CD14-positive monocyte (primary cell): ENCODE data around the gene SLCO4C1. TPM values are rescaled to one million over a fixed set of nuclear protein-coding genes. Genes with fewer than 3 reads are reported as not detected.
A peak's percentile ranks its signal among the peaks of the same experiment; 100 is the strongest.

ENCODE experiments used
- DNase-seq, 3 donors: peaks; one replicate each; pipeline ENCODE4 v3.0.0-alpha.2; 2011 to 2022
- H2AFZ ChIP-seq: 2 replicates; pipeline ENCODE4 v1.6.0; 2012; ENCODE audit warnings: mild to moderate bottlenecking, low read depth, low read length, inconsistent platforms; ENCODE audit not compliant: insufficient read depth, poor library complexity, severe bottlenecking
- H3K27ac ChIP-seq, 2 donors: 1 replicate in 1 of 2; 2 replicates in 1 of 2; pipeline ENCODE4 v1.5.1; 2012 to 2013; ENCODE audit warnings: low read length in 2 of 2, control low read depth in 1 of 2, inconsistent platforms in 1 of 2, low read depth in 1 of 2, mild to moderate bottlenecking in 1 of 2
- H3K27me3 ChIP-seq, 2 donors: one replicate each; pipeline versions ENCODE4 v1.6.0 to v1.6.1; 2011 to 2013; ENCODE audit warnings: low read length in 2 of 2; ENCODE audit not compliant: control insufficient read depth in 2 of 2, insufficient read depth in 2 of 2
- H3K36me3 ChIP-seq, 2 donors: replicated peaks in 1 of 2; 1 replicate in 1 of 2; 2 replicates in 1 of 2; pipeline versions ENCODE4 v1.5.1 to v1.6.1; 2012 to 2013; ENCODE audit warnings: low read length in 2 of 2, control low read depth in 1 of 2, inconsistent platforms in 1 of 2, mild to moderate bottlenecking in 1 of 2; ENCODE audit not compliant: insufficient read depth in 2 of 2, control insufficient read depth in 1 of 2
- H3K4me1 ChIP-seq, 2 donors: 1 replicate in 1 of 2; 2 replicates in 1 of 2; pipeline versions ENCODE4 v1.5.1 to v1.6.1; 2012 to 2013; ENCODE audit warnings: low read length in 2 of 2, control low read depth in 1 of 2, inconsistent platforms in 1 of 2, mild to moderate bottlenecking in 1 of 2, moderate library complexity in 1 of 2; ENCODE audit not compliant: insufficient read depth in 2 of 2, control insufficient read depth in 1 of 2
- H3K4me2 ChIP-seq: replicated peaks from 2 replicates; pipeline ENCODE3; 2012; ENCODE audit warnings: low read length, moderate library complexity, mild to moderate bottlenecking; ENCODE audit not compliant: poor library complexity, severe bottlenecking; ENCODE audit errors: extremely low read depth
- H3K4me3 ChIP-seq, 3 experiments: fragments of 200-600 bp in 1 of 3; sonication (generic) in 1 of 3; replicated peaks in 1 of 3; 1 replicate in 2 of 3; 2 replicates in 1 of 3; pipeline ENCODE4 v1.5.1; 2011 to 2013; ENCODE audit warnings: low read length in 3 of 3, mild to moderate bottlenecking in 3 of 3, control low read depth in 2 of 3, low read depth in 2 of 3, inconsistent platforms in 1 of 3, moderate library complexity in 1 of 3
- H3K79me2 ChIP-seq: 2 replicates; pipeline ENCODE4 v1.6.0; 2012; ENCODE audit warnings: mild to moderate bottlenecking, control low read depth, inconsistent platforms, low read length, moderate library complexity; ENCODE audit not compliant: insufficient read depth
- H3K9ac ChIP-seq: 2 replicates; pipeline ENCODE4 v1.6.0; 2017; ENCODE audit warnings: low read length, mild to moderate bottlenecking; ENCODE audit not compliant: insufficient read depth, poor library complexity, severe bottlenecking
- H3K9me3 ChIP-seq, 2 donors: replicated peaks in 1 of 2; 1 replicate in 1 of 2; 2 replicates in 1 of 2; pipeline versions ENCODE4 v1.5.1 to v1.6.1; 2012 to 2013; ENCODE audit warnings: low read length in 2 of 2, control low read depth in 1 of 2; ENCODE audit not compliant: control insufficient read depth in 1 of 2, insufficient read depth in 1 of 2
- H4K20me1 ChIP-seq: 2 replicates; pipeline ENCODE4 v1.6.0; 2012; ENCODE audit warnings: mild to moderate bottlenecking, low read length, control low read depth, moderate library complexity; ENCODE audit not compliant: insufficient read depth
- H3K27ac Mint-ChIP-seq, 7 donors: one replicate each; pipeline ENCODE4 v1.8.0; 2020; ENCODE audit warnings: mild to moderate bottlenecking in 7 of 7, mixed read lengths in 7 of 7, moderate library complexity in 6 of 7, inconsistent platforms in 2 of 7
- H3K27me3 Mint-ChIP-seq, 3 donors: one replicate each; pipeline ENCODE4 v1.8.0; 2021 to 2022; ENCODE audit warnings: low read depth in 3 of 3, mild to moderate bottlenecking in 3 of 3, mixed read lengths in 3 of 3, moderate library complexity in 3 of 3, inconsistent platforms in 1 of 3
- H3K36me3 Mint-ChIP-seq, 2 donors: one replicate each; pipeline ENCODE4 v1.8.0; 2020; ENCODE audit warnings: mixed read lengths in 2 of 2, inconsistent platforms in 1 of 2, mild to moderate bottlenecking in 1 of 2
- H3K4me1 Mint-ChIP-seq: one replicate; pipeline ENCODE4 v1.8.0; 2020; ENCODE audit warnings: mild to moderate bottlenecking, mixed read lengths
- H3K4me3 Mint-ChIP-seq, 2 donors: one replicate each; pipeline ENCODE4 v1.8.0; 2020; ENCODE audit warnings: mild to moderate bottlenecking in 2 of 2, mixed read lengths in 2 of 2, moderate library complexity in 1 of 2
- H3K9me3 Mint-ChIP-seq, 7 donors: one replicate each; pipeline ENCODE4 v1.8.0; 2020 to 2022; ENCODE audit warnings: mixed read lengths in 7 of 7, mild to moderate bottlenecking in 6 of 7, moderate library complexity in 6 of 7, inconsistent platforms in 2 of 7
- CTCF ChIP-seq: fragments of 200-600 bp; IDR thresholded peaks from one replicate; pipeline ENCODE4 v1.8.0; 2022; ENCODE audit warnings: antibody characterized with exemption, mild to moderate bottlenecking
- WGBS: methylation state at CpG from one replicate; pipeline ENCODE4 v1.1.5; 2013; ENCODE audit warnings: missing lambda C conversion rate; ENCODE audit not compliant: insufficient coverage; 5-methylcytosine and 5-hydroxymethylcytosine counted together
- intact Hi-C, 2 donors: fragments of 100-400 bp; cut with micrococcal nuclease; formaldehyde crosslinking; loops; one replicate each; pipeline versions ENCODE4 v1.15.0 to v1.15.1; 2023
- polyA plus RNA-seq, 3 donors: library from polyadenylated mRNA; depleted of rRNA in 1 of 3; unstranded in 2 of 3; stranded (reverse) in 1 of 3; fragments of 300-500 nt in 2 of 3; fragments of >200 nt in 1 of 3; fragmentation: Illumina TruSeq in 2 of 3; gene quantifications; 1 replicate in 2 of 3; 2 replicates in 1 of 3; pipeline ENCODE4 v1.2.3, GENCODE V29; 2012 to 2021

The SLCO4C1 gene
- polyA plus RNA-seq, 3 donors, result 1.8 to 3.9 (median 2.4) TPM

- H3K27me3 ChIP-seq, result no peaks in the 10 kb centered on the region
- H3K9me3 ChIP-seq, result peaks cover 0 to 11% of the 10 kb centered on the region in 2 donors
- no peak overlapping the region for H3K9ac ChIP-seq
- no peak overlapping the region for H3K27ac ChIP-seq
- H3K4me3 ChIP-seq, result no peak overlapping the region
- no CpG with 5 or more reads among the region's 6 CpGs for WGBS
- no peaks in the 10 kb centered on the region for H4K20me1 ChIP-seq
- peak; percentile 25 to 54 (median 31) for DNase-seq
- peak; percentile 94 for TF ChIP-seq CTCF
- H2AFZ ChIP-seq, result no peak overlapping the region
- H3K79me2 ChIP-seq, result no peaks in the 10 kb centered on the region
- no peaks in the 10 kb centered on the region for H3K36me3 ChIP-seq
- H3K4me1 ChIP-seq, result peaks cover 0 to 5% of the 10 kb centered on the region in 2 donors
- peak overlapping the region; percentile 48 for H3K4me2 ChIP-seq
- no peak overlapping the region for H3K27ac Mint-ChIP-seq
- no peak overlapping the region for H3K4me3 Mint-ChIP-seq
- H3K4me1 Mint-ChIP-seq, result peaks cover 2% of the 10 kb centered on the region
- peaks cover 2 to 17% (median 10%) of the 10 kb centered on the region in 7 donors for H3K9me3 Mint-ChIP-seq
- H3K27me3 Mint-ChIP-seq, result no peaks in the 10 kb centered on the region
- intact Hi-C loops, result no loop called here
- H3K36me3 Mint-ChIP-seq, result peaks cover 0 to 2% of the 10 kb centered on the region in 2 donors
These were observed 72.3 kb downstream of the SLCO4C1 start for GRCh38 chr5:102223542-102224477.

DNA sequence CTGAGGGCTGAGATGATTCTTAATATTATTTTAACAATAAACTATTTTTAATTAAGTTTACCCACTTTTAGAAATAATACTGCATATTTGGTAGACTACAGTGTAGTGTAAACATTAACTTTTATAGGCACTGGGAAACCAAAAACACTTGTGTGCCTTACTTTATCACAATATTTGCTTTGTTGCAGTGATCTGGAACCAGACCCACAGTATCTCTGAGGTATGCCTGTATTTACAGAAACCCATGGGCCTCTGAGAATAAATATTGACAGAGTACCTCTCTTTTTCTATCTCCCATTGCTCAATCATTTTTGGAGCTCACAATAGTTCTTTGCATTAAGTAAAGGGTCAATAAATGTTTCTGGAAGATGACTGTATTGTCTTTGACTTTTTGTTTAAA, 73.3 kb downstream of the SLCO4C1 start:
- intact Hi-C loops, result no loop called here
- Mint-ChIP-seq H3K9me3 (peaks cover 2 to 17% (median 10%) of the 10 kb centered on the region in 7 donors), H3K27me3 (no peaks in the 10 kb centered on the region), H3K27ac (no peak overlapping the region), H3K36me3 (peaks cover 0 to 2% of the 10 kb centered on the region in 2 donors), H3K4me1 (peaks cover 2% of the 10 kb centered on the region), H3K4me3 (no peak overlapping the region)
- H4K20me1 ChIP-seq, result no peaks in the 10 kb centered on the region
- peaks cover 0 to 5% of the 10 kb centered on the region in 2 donors for H3K4me1 ChIP-seq
- no peak overlapping the region for H3K4me2 ChIP-seq
- no peak overlapping the region for H3K4me3 ChIP-seq
- no peak overlapping the region for H3K27ac ChIP-seq
- no peak for TF ChIP-seq CTCF
- H3K9me3 ChIP-seq, result peaks cover 0 to 11% of the 10 kb centered on the region in 2 donors
- H3K9ac ChIP-seq, result no peak overlapping the region
- H2AFZ ChIP-seq, result no peak overlapping the region
- no peaks in the 10 kb centered on the region for H3K79me2 ChIP-seq
- no peaks in the 10 kb centered on the region for H3K36me3 ChIP-seq
- DNase-seq, result no peak
- H3K27me3 ChIP-seq, result no peaks in the 10 kb centered on the region
